ENCODE data around the gene FRYL.
"Not testable (repeated sequence)": the region's sequence is repeated elsewhere in the genome, so short reads cannot be mapped to it uniquely, and the experiment has no call there.

FRYL gene

GRCh38 chr4:48746608-48747362, 33.3 kb downstream of the FRYL start:
- H3K4me3 Mint-ChIP-seq: no peak overlapping the region
- DNase-seq: no peak
- peaks cover 79% of the 10 kb centered on the region for H3K4me1 Mint-ChIP-seq (ENCODE audit: low read depth)
- H3K36me3 Mint-ChIP-seq (ENCODE audit: low read depth): peaks cover 8% of the 10 kb centered on the region
- H3K27ac Mint-ChIP-seq: peak overlapping the region; percentile 65
- H3K27me3 Mint-ChIP-seq: no peaks in the 10 kb centered on the region
- H3K9me3 Mint-ChIP-seq: no peaks in the 10 kb centered on the region

DNA sequence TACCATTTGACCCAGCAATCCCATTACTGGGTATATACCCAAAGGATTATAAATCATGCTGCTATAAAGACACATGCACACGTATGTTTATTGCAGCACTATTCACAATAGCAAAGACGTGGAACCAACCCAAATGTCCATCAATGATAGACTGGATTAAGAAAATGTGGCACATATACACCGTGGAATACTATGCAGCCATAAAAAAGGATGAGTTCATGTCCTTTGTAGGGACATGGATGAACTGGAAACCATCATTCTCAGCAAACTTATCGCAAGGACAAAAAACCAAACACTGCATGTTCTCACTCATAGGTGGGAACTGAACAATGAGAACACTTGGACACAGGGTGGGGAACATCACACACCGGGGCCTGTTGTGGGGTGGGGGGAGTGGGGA, 34.9 kb downstream of the FRYL start:
- Mint-ChIP-seq H3K27ac (peak overlapping the region; percentile 29), H3K4me1 (ENCODE audit: low read depth) (peaks cover 76% of the 10 kb centered on the region)

DNA sequence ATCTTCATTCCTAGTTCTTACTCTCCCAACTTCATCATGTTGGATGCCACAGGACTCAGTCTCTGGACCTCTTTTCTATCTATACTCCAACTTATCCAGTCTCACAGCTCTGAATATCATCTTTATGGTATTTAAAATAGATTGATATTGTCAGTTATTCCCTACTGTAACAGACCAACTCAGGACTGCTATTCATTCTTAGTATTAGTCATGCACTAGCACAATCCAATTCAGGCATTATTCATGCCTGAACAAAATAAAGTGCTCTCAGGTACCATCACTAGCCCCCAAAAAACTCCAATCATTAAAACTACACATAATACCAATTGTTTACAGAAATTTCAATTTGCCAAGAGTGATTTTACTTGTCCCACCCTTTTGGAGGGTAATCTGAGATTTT, 37.7 kb downstream of the FRYL start:
- Mint-ChIP-seq H3K4me1 (ENCODE audit: low read depth) (peaks cover 83% of the 10 kb centered on the region), H3K4me3 (no peak overlapping the region), H3K27ac (peak overlapping the region; percentile 9), H3K27me3 (no peaks in the 10 kb centered on the region), H3K9me3 (no peaks in the 10 kb centered on the region), H3K36me3 (ENCODE audit: low read depth) (peaks cover 8% of the 10 kb centered on the region)
- no peak for DNase-seq

More for the DNA sequence above, 34.9 kb downstream of the FRYL start:
- DNase-seq; H3K9me3 Mint-ChIP-seq; H3K4me3 Mint-ChIP-seq; H3K36me3 Mint-ChIP-seq (ENCODE audit: low read depth); H3K27me3 Mint-ChIP-seq: not testable (repeated sequence)

- no peaks in the 10 kb centered on the region for H3K9me3 Mint-ChIP-seq
- peaks cover 77% of the 10 kb centered on the region for H3K4me1 Mint-ChIP-seq (ENCODE audit: low read depth)
- H3K4me3 Mint-ChIP-seq: no peak overlapping the region
- peaks cover 4% of the 10 kb centered on the region for H3K36me3 Mint-ChIP-seq (ENCODE audit: low read depth)
- peak overlapping the region; percentile 80 for H3K27ac Mint-ChIP-seq
- DNase-seq: no peak
- no peaks in the 10 kb centered on the region for H3K27me3 Mint-ChIP-seq
Observed at GRCh38 chr4:48739560-48740019, 40.5 kb downstream of the FRYL start.

GRCh38 chr4:48738856-48739255, 41.2 kb downstream of the FRYL start:
- Mint-ChIP-seq H3K27ac (peak overlapping the region; percentile 80), H3K27me3 (no peaks in the 10 kb centered on the region), H3K4me3 (no peak overlapping the region), H3K4me1 (ENCODE audit: low read depth) (peaks cover 76% of the 10 kb centered on the region), H3K36me3 (ENCODE audit: low read depth) (peaks cover 6% of the 10 kb centered on the region), H3K9me3 (no peaks in the 10 kb centered on the region)
- no peak for DNase-seq

DNA sequence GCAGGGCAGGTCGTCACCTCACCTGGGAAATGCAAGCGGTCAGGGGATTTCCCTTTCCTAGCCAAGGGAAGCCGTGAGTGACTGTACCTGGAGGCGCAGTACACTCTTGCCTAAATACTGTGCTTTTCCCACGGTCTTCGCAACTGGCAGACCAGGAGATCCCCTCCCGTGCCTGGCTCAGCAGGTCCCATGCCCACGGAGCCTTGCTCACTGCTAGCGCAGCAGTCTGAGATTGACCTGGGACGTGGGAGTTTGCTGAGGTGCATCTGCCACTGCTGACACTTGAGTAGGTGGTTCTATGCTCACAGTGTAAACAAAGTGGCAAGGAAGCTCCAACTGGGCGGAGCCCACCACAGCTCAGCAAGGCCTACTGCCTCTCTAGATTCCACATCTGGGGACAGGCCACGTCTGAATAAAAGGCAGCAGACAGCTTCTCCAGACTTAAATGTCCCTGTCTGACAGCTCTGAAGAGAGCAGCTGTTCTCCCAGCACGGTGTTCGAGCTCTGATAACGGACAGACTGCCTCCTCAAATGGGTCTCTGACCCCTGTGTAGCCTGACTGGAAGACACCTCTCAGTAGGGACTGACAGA, 51.1 kb downstream of the FRYL start:
- H3K9me3 Mint-ChIP-seq, H3K4me3 Mint-ChIP-seq, H3K27ac Mint-ChIP-seq, H3K27me3 Mint-ChIP-seq: not testable (repeated sequence)
- Mint-ChIP-seq H3K36me3 (ENCODE audit: low read depth) (peaks cover 11% of the 10 kb centered on the region), H3K4me1 (ENCODE audit: low read depth) (peaks cover 90% of the 10 kb centered on the region)
- peak; percentile 59 for DNase-seq

- Mint-ChIP-seq H3K4me3 (no peak overlapping the region), H3K9me3 (peaks cover 8% of the 10 kb centered on the region), H3K27ac (no peak overlapping the region), H3K27me3 (no peaks in the 10 kb centered on the region), H3K36me3 (ENCODE audit: low read depth) (peaks cover 11% of the 10 kb centered on the region), H3K4me1 (ENCODE audit: low read depth) (peaks cover 94% of the 10 kb centered on the region)
- no peak for DNase-seq
Observed at GRCh38 chr4:48727666-48728459, 52.2 kb downstream of the FRYL start.

DNA sequence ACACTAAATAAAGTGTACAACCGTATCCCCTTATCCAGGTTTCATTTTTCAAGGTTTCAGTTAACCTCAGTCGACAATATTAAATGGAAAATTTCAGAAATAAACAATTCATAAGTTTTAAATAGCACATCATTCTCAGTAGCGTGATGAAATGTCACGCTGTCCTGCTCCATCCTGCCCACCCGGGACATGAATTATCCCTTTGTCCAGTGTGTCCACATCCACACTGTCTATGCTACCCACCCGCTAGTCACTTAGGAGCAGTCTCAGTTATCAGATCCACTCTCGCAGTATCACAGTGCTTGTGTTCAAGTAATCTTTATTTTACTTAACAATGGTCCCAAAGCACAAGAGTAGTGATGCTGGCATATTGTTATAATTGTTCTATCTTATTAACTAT, 54.7 kb downstream of the FRYL start:
- peaks cover 86% of the 10 kb centered on the region for H3K4me1 Mint-ChIP-seq (ENCODE audit: low read depth)
- H3K27me3 Mint-ChIP-seq: no peaks in the 10 kb centered on the region
- no peak overlapping the region for H3K4me3 Mint-ChIP-seq
- H3K36me3 Mint-ChIP-seq (ENCODE audit: low read depth): peaks cover 8% of the 10 kb centered on the region
- H3K27ac Mint-ChIP-seq: no peak overlapping the region
- no peak for DNase-seq
- H3K9me3 Mint-ChIP-seq: peaks cover 5% of the 10 kb centered on the region

- H3K36me3 Mint-ChIP-seq (ENCODE audit: low read depth): peaks cover 18% of the 10 kb centered on the region
- H3K9me3 Mint-ChIP-seq: peaks cover 4% of the 10 kb centered on the region
- peaks cover 66% of the 10 kb centered on the region for H3K4me1 Mint-ChIP-seq (ENCODE audit: low read depth)
- no peak overlapping the region for H3K4me3 Mint-ChIP-seq
- DNase-seq: no peak
- no peaks in the 10 kb centered on the region for H3K27me3 Mint-ChIP-seq
- no peak overlapping the region for H3K27ac Mint-ChIP-seq
Observed at GRCh38 chr4:48722509-48723446, 57.3 kb downstream of the FRYL start.

DNA sequence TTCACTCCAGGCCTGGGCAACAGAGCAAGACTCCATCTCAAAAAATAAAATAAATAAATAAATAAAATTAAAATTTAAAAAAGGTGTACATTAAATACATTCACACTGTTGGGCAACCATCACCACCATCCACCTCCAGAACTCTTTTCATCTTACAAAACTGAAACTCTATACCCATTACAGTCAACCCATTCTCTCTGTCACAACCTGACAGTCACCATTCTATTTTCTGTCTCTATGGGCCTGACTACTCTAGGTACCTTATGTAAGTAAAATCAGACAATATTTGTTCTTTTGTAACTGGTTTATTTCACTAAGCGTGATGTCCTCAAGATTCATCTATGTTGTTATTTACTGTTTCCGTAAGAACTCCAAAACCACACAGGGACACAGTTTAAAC, 59.6 kb downstream of the FRYL start:
- no peak overlapping the region for H3K27ac Mint-ChIP-seq
- no peaks in the 10 kb centered on the region for H3K27me3 Mint-ChIP-seq
- no peak overlapping the region for H3K4me3 Mint-ChIP-seq
- peaks cover 10% of the 10 kb centered on the region for H3K9me3 Mint-ChIP-seq
- no peak for DNase-seq
- H3K4me1 Mint-ChIP-seq (ENCODE audit: low read depth): peaks cover 43% of the 10 kb centered on the region
- peaks cover 29% of the 10 kb centered on the region for H3K36me3 Mint-ChIP-seq (ENCODE audit: low read depth)

- Mint-ChIP-seq H3K27me3 (no peaks in the 10 kb centered on the region), H3K27ac (no peak overlapping the region), H3K9me3 (peaks cover 10% of the 10 kb centered on the region), H3K4me1 (ENCODE audit: low read depth) (peaks cover 28% of the 10 kb centered on the region), H3K4me3 (no peak overlapping the region), H3K36me3 (ENCODE audit: low read depth) (peaks cover 27% of the 10 kb centered on the region)
- no peak for DNase-seq
Observed at GRCh38 chr4:48718818-48719465, 61.1 kb downstream of the FRYL start.

DNA sequence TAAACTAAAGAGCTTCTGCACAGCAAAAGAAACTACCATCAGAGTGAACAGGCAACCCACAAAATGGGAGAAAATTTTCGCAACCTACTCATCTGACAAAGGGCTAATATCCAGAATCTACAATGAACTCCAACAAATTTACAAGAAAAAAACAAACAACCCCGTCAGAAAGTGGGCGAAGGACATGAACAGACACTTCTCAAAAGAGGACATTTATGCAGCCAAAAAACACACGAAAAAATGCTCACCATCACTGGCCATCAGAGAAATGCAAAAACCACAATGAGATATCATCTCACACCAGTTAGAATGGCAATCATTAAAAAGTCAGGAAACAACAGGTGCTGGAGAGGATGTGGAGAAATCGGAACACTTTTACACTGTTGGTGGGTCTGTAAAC, 63.8 kb downstream of the FRYL start:
- H3K4me3 Mint-ChIP-seq, DNase-seq, H3K27me3 Mint-ChIP-seq, H3K27ac Mint-ChIP-seq: not testable (repeated sequence)
- H3K36me3 Mint-ChIP-seq (ENCODE audit: low read depth): peaks cover 27% of the 10 kb centered on the region
- H3K9me3 Mint-ChIP-seq: peaks cover 10% of the 10 kb centered on the region
- H3K4me1 Mint-ChIP-seq (ENCODE audit: low read depth): peaks cover 28% of the 10 kb centered on the region

GRCh38 chr4:48710446-48711209, 69.5 kb downstream of the FRYL start:
- Mint-ChIP-seq H3K4me1 (ENCODE audit: low read depth) (peaks cover 40% of the 10 kb centered on the region), H3K27me3 (no peaks in the 10 kb centered on the region), H3K36me3 (ENCODE audit: low read depth) (peaks cover 44% of the 10 kb centered on the region), H3K4me3 (no peak overlapping the region), H3K27ac (no peak overlapping the region), H3K9me3 (peaks cover 3% of the 10 kb centered on the region)
- no peak for DNase-seq
